HG03060 (cell line): ENCODE measurements around the gene ZNF804A.
"Not testable (repeated sequence)": the region's sequence is repeated elsewhere in the genome, so short reads cannot be mapped to it uniquely, and the experiment has no call there.

Experiments
- ATAC-seq: cut with Tn5 transposase; IDR thresholded peaks from one replicate; pipeline ENCODE4 v1.9.1; 2021; ENCODE audit warnings: low read depth, moderate number of reproducible peaks; ENCODE audit not compliant: unreplicated experiment

ZNF804A gene

GRCh38 chr2:184793176-184793575 lies 194.8 kb downstream of the ZNF804A start:
- no peak for ATAC-seq

- ATAC-seq = no peak
Measured at GRCh38 chr2:184799379-184799778, 201.1 kb downstream of the ZNF804A start.

- no peak for ATAC-seq
Measured at GRCh38 chr2:184814421-184814820, 216.1 kb downstream of the ZNF804A start.

DNA sequence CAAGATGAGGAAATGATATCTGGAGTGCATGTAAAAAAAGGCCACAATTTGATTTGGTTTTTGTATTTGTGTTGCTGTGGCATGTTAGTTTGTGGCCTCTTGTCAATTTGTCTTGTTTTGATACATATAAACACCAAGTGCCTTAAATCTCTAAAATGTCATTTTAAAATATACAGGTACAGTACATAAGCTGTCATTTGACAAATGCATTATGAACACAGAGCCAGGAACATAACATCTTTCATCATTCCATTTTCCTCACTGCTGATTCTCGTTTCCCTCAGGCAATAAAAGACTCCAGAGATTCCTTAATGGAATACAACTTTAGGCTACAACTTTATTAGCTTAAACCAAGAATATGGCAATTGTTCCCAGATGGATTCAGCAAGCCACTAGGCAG lies 217.5 kb downstream of the ZNF804A start:
- no peak for ATAC-seq

GRCh38 chr2:184824597-184824996 lies 226.3 kb downstream of the ZNF804A start:
- ATAC-seq = no peak

DNA sequence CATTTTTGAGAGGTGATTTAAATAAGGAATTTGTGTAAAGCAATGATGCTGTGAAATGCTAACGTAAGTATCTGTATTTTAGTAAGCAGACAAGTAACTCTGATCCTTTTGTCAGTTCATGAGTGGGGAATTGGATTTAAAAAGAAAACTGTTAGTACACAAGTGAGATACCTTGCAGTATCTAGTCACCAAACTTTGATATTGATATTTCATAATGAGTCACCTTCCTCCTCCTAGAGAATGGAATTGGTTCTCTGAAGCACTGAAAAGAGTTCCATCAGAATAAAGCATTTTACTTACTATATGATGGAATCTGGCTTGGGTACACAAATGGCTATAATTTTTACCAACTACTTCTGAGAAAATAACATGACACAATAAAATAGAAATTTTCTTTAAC lies 232.2 kb downstream of the ZNF804A start:
- no peak for ATAC-seq

DNA sequence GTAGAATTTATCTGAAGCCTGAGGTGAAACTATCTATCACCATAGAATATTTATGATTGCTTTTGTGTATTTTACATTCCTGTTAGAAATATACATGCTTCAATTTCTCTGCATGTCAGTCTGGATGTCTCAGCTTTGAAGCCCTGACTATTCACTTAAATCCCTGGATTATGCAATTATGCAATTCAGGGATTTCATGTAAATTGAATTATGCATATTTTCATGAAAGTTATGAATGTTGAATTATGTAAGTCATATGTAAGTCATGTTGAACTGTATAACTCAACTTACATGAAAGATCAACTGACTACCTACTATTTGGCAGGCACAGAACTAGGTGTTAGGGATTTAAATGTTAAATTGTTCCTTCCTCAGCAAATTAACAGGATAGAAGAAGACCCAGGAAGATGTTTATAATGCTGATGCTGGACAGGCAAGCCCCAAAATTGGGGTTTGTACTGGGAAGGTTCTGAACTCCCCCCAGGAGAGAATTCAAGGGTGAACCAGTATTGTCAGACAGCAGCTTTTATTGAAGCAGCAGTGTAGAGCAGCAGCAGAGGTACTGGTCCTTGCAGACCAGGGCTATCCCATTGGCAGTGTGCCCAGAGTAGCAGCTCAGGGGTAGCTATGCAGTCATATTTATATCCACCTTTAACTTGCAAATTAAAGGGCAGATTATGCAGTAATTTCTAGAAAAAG lies 236.5 kb downstream of the ZNF804A start:
- no peak for ATAC-seq

GRCh38 chr2:184835398-184835715 lies 237.0 kb downstream of the ZNF804A start:
- no peak for ATAC-seq

DNA sequence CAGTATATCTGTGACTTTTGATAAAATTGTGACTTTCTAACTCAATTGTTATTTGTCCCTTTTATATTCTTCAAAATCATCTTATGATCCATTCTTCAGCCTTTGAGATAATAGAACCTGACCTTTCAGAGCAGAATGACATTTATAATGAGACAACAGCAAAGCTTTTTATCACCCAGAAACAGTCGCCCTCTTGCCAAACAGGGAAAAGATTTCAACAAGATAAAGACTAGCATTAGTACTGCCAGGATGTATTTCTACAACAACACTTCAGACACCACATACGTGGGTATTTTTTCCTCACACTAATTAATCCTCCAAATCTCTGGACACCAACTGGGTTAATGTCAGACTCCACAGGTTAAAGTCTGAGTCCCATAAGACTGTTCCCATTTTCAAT lies 249.0 kb downstream of the ZNF804A start:
- no peak for ATAC-seq

- no peak for ATAC-seq
Measured at GRCh38 chr2:184849516-184849915, 251.2 kb downstream of the ZNF804A start.

DNA sequence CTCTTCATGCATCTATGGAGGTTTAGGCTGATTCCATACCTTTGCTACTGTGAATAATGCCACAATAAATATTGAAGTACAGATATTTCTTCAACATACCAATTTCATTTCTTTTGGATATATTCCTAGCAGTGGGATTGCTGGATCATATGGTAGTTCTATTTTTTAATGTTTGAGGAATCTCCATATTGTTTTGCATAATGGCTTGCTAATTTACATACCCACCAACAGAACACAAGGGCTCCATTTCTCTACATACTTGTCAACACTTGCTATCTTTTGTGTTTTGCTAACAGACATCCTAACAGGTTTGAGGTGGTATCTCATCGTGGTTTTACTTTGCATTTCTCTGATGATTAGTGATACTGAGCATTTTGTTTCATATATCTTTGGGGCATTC lies 253.2 kb downstream of the ZNF804A start:
- no peak for ATAC-seq

DNA sequence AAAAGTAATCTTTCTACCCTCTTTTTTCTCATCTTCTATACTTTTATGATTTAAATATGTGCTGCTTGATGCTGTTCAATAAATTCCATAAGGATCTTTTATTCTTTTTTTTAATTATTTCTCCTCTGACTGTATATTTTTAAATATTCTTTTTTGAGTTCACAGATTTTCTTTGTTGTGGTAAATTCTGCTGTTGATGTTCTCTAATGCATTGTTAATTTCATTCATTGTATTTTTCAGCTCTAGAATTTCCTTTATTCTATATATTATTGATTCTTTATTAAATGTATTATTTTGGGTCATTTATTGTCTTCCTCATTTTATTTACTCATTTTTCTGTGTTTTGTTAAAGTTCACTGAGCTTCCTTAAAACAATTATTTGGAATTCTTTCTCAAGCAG lies 260.9 kb downstream of the ZNF804A start:
- ATAC-seq = no peak

GRCh38 chr2:184860744-184861143 lies 262.4 kb downstream of the ZNF804A start:
- no peak for ATAC-seq

DNA sequence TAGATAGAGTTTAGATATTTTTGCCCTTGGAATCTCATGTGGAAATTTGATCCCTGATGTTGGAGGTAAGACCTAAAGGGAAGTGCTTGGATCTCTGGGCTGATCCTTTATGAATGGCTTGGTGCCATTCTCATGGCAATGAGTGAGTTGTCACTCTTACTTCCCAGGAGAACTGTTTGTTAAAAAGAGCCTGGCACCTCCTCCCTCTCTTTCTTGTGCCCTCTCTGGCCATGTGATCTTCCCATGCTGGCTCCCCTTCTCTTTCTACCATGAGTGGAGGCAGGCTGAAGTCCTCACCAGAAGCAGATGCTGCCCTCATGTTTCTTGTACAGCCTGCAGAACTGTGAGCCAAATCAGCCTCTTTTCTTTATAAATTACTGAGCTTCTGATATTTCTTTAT lies 276.9 kb downstream of the ZNF804A start:
- no peak for ATAC-seq

DNA sequence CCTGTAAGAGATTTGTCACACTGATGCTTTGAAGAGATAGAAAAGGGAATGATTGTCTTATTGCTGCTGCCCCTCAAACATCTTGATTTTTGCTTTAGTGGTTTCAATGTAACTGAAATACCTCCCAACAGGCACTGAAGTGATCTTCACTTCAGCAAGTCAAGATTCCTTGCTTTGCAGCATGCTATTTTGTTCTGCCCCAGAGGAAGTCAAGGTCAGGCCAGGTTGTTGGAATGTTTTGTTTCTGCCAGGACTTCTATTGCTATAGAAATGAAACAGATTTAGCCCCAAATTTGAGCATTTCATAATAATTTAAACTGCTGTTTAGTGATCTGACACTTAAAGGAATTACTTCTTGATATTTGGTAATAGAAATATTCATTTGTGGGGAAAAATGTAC lies 277.6 kb downstream of the ZNF804A start:
- ATAC-seq = no peak

DNA sequence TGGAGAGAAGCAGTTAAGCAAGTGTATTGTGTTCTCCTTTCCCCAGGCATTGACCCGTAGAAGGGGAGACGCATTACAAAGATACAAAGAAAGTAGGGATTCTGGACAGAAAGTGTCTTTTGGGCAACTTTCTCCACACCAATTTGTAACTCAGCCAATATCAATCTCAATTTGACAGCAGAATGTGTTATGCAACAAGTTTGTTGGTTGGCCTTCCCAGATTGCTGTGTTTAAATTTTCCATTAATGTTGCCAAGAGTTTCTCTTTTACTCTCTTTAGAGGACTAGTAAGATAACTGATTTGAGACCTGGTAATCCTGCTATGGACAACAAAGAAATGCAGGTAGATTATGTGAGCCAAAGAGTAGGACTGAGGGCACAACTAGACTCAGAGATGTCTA lies 279.6 kb downstream of the ZNF804A start:
- ATAC-seq = no peak

- ATAC-seq = no peak
Measured at GRCh38 chr2:184879671-184880070, 281.3 kb downstream of the ZNF804A start.

- not testable (repeated sequence) for ATAC-seq
Measured at GRCh38 chr2:184886585-184886984, 288.3 kb downstream of the ZNF804A start.

- no peak for ATAC-seq
Measured at GRCh38 chr2:184890311-184890710, 292.0 kb downstream of the ZNF804A start.

- no peak for ATAC-seq
Measured at GRCh38 chr2:184904991-184905390, 306.7 kb downstream of the ZNF804A start.

GRCh38 chr2:184906160-184906559 lies 307.8 kb downstream of the ZNF804A start:
- ATAC-seq = no peak

DNA sequence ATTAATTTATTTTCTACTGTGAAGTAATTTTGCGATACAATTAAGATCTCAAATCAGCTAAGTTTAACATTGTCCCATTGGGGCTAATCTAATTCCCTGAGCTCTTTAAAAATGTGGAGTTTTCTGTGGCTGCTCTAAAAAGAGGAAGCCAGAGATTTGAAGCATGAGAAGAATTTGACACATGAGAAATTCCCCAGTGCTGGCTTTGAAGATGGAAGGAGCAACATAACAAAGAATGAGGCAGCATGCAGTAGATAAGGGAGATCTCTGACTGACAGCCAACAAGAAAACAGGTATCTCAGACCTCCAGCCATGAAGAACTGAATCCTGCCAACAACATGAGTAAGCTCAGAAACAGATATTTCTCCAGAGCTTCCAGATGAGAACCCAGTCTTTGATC lies 308.4 kb downstream of the ZNF804A start:
- ATAC-seq = no peak

GRCh38 chr2:184908966-184909365 lies 310.6 kb downstream of the ZNF804A start:
- ATAC-seq = no peak
